Activated CD4-positive, alpha-beta T cell treated with anti-CD3 and anti-CD28 coated beads for 36 hours (primary cell): ENCODE results near the gene SERP1. TPM values are rescaled to one million over a fixed set of nuclear protein-coding genes. Genes with fewer than 3 reads are reported as not detected.

Source experiments
- ATAC-seq: fragments of 200-7000 bp; cut with Tn5 transposase; one replicate; pipeline ENCODE4 v1.10.0; 2021; ENCODE audit warnings: mild to moderate bottlenecking, moderate library complexity
- CTCF ChIA-PET: fragments of 350-600 bp; sonication (Branson Sonifier 250); formaldehyde crosslinking; loops from one replicate; lab custom pipeline; 2021; ENCODE audit warnings: antibody characterized with exemption; lab: Charles Lee
- POLR2A ChIA-PET: fragments of 350-600 bp; sonication (Branson Sonifier 250); formaldehyde crosslinking; loops from one replicate; lab custom pipeline; 2021; ENCODE audit warnings: antibody characterized with exemption, inconsistent platforms; lab: Charles Lee
- DNase-seq: peaks from one replicate; pipeline ENCODE4 v3.0.0-alpha.2; 2020
- H3K27ac Mint-ChIP-seq: one replicate; pipeline ENCODE4 v1.8.0; 2021; ENCODE audit warnings: mixed read lengths
- H3K27me3 Mint-ChIP-seq: one replicate; pipeline ENCODE4 v1.8.0; 2021; ENCODE audit warnings: mixed read lengths
- H3K36me3 Mint-ChIP-seq: one replicate; pipeline ENCODE4 v1.8.0; 2021; ENCODE audit warnings: low read depth, mixed read lengths
- H3K4me1 Mint-ChIP-seq: one replicate; pipeline ENCODE4 v1.8.0; 2021; ENCODE audit warnings: mixed read lengths
- H3K4me3 Mint-ChIP-seq: one replicate; pipeline ENCODE4 v1.8.0; 2021; ENCODE audit warnings: mild to moderate bottlenecking, moderate library complexity, mixed read lengths
- H3K9me3 Mint-ChIP-seq: one replicate; pipeline ENCODE4 v1.8.0; 2021; ENCODE audit warnings: low read depth, mixed read lengths
- intact Hi-C, 2 experiments: fragments of 100-400 bp; cut with DNase I in 1 of 2; cut with micrococcal nuclease in 1 of 2; formaldehyde crosslinking; loops; one replicate each; pipeline versions ENCODE4 v1.14.2 to v1.15.1; 2022 to 2024; cut with DNase I, micrococcal nuclease
- total RNA-seq, 2 experiments: library from RNA; stranded (reverse); gene quantifications; one replicate each; pipeline ENCODE4 v1.2.3, GENCODE V29; 2021

The SERP1 gene
- total RNA-seq, 2 experiments from 2014 or later: 84.6 to 96.1 TPM

DNA sequence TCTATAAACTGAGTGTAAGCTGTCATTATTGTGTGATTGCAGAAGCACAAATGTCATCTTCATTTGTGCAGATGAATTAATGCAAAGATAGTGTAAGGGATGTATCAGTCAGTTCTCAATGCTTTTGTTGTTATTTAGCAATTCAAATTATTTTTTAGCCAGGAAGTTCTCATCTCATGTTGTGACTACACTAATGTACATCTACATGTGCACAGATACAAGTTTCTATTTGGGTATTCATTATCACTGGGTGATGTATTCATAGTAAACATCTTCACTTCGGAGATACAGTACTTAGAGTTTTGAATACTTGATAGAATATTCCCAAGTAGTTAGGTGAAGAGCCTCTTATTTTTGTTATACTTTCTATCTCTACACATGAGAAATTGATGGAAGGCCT, 11.4 kb upstream of the SERP1 start:
- no peak for DNase-seq
- POLR2A ChIA-PET: no interaction called here
- Mint-ChIP-seq H3K4me3 (no peak overlapping the region), H3K27ac (peak overlapping the region; percentile 51), H3K4me1 (peaks cover 25% of the 10 kb centered on the region), H3K36me3 (peaks cover 55% of the 10 kb centered on the region), H3K9me3 (no peaks in the 10 kb centered on the region), H3K27me3 (no peaks in the 10 kb centered on the region)
- intact Hi-C loops: no loop called here
- ATAC-seq: no peak
- CTCF ChIA-PET: interaction anchor here (1.4 kb wide), 1 partner anchor 14 kb away, joined by 3 read pairs; no protein-coding TSS in a partner anchor

DNA sequence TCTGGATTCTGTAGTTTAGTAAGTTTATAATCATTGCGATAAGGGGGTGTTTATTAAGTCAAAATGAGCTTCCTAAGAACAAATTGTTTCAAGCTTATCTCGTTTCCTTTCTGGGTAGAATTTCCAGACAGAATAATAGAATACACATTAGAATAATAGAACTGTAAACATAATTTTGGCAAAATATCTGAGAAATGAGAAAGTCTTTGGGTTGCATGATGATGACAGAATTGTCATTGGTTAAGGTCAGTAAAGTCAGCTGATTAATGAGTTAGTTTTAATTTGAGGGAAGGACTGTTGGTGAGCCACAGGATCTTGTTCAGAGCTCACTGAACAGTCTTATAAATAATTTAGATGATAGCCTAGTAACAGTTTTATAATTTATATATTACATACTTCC, 10.5 kb upstream of the SERP1 start:
- Mint-ChIP-seq H3K9me3 (no peaks in the 10 kb centered on the region), H3K36me3 (peaks cover 55% of the 10 kb centered on the region), H3K4me1 (peaks cover 25% of the 10 kb centered on the region), H3K27ac (no peak overlapping the region), H3K27me3 (no peaks in the 10 kb centered on the region), H3K4me3 (no peak overlapping the region)
- intact Hi-C loops: no loop called here
- ATAC-seq (no peak), DNase-seq (no peak)
- CTCF ChIA-PET: interaction anchor here (0.6 to 1.4 kb wide), 6 partner anchors 9 to 281 kb away, joined by 3 to 4 read pairs (median 3); no protein-coding TSS in a partner anchor
- POLR2A ChIA-PET: interaction anchor here (0.7 kb wide), 1 partner anchor 291 kb away, joined by 3 read pairs; no protein-coding TSS in a partner anchor

GRCh38 chr3:150555859-150556436, 9.7 kb upstream of the SERP1 start:
- DNase-seq: no peak
- Mint-ChIP-seq H3K27ac (no peak overlapping the region), H3K9me3 (no peaks in the 10 kb centered on the region), H3K4me3 (no peak overlapping the region), H3K36me3 (peaks cover 54% of the 10 kb centered on the region), H3K4me1 (peaks cover 27% of the 10 kb centered on the region), H3K27me3 (no peaks in the 10 kb centered on the region)
- ATAC-seq: peak; percentile 30
- ChIA-PET CTCF (interaction anchor here (0.7 to 0.8 kb wide), 2 partner anchors 28 to 86 kb away, joined by 3 to 4 read pairs; no protein-coding TSS in a partner anchor), POLR2A (no interaction called here)
- intact Hi-C loops: no loop called here

DNA sequence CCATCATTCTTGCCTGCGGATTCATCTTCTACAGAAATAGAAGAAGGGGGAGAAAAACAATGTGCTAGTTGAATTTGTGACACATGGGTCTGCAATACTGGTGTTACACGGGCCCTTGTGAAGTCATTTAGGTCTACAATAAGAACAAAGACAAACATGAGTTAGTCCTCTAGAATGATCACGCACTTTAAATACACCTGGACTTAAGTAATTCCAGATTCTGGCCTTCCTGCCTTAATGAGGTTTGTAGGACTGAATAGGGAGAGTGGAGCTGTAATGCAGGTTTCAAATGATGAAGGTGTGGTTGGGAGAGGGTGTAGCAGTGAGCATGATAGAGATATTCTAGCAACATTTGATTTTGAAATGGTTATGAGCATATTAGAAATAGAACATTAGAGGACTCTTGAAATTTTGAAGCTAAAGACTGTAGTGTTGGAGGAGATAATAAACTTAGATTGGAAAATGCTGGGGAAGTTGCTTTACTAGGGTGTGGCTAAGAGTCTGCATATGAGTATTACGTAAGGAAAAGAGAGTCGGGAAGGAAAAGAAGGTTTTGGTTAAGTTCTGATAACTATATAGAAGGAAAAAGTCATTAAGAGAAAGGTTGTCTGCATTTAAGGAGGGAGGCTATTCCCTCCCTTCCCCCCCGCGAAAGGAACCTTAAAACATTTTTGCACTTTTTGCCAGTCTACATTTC, 897 bp upstream of the SERP1 start:
- ChIA-PET CTCF (interaction anchor here (0.8 to 1.4 kb wide), 5 partner anchors 10 to 191 kb away, joined by 3 to 4 read pairs (median 3); partner anchors contain the start of genes ERICH6 and SELENOT), POLR2A (interaction anchor here (1.0 to 2.3 kb wide), 5 partner anchors 55 to 214 kb away, joined by 3 to 8 read pairs (median 4); partner anchors contain the start of genes SELENOT and TSC22D2)
- Mint-ChIP-seq H3K27me3 (no peaks in the 10 kb centered on the region), H3K27ac (peak overlapping the region; percentile 93), H3K4me3 (peak overlapping the region; percentile 90), H3K4me1 (peaks cover 61% of the 10 kb centered on the region), H3K9me3 (no peaks in the 10 kb centered on the region), H3K36me3 (peaks cover 52% of the 10 kb centered on the region)
- no peak for ATAC-seq
- DNase-seq: no peak
- intact Hi-C loops: loop anchor here (2.0 to 5.0 kb wide), 4 partner anchors 35 to 1710 kb away; partner anchors contain the start of genes RNF13 (in 2 of the 2) and ERICH6 (in 1 of the 2)

GRCh38 chr3:150545419-150546225, 674 bp downstream of the SERP1 start:
- POLR2A ChIA-PET: interaction anchor here (0.6 to 2.3 kb wide), 8 partner anchors 13 to 218 kb away, joined by 3 to 8 read pairs (median 4); partner anchors contain the start of genes SELENOT, SIAH2 and TSC22D2
- Mint-ChIP-seq H3K9me3 (no peaks in the 10 kb centered on the region), H3K27ac (peak overlapping the region; percentile 96), H3K27me3 (no peaks in the 10 kb centered on the region), H3K36me3 (peaks cover 61% of the 10 kb centered on the region), H3K4me1 (peaks cover 66% of the 10 kb centered on the region), H3K4me3 (peak overlapping the region; percentile 90)
- intact Hi-C loops: loop anchor here (1.0 to 5.0 kb wide), 12 partner anchors 37 to 1712 kb away; partner anchors contain the start of genes ERICH6 (in 2 of the 2), RNF13 (in 2 of the 2), SELENOT (in 2 of the 2) and SIAH2 (in 2 of the 2)
- ATAC-seq (peak; percentile 6), DNase-seq (peak; percentile 66)
- CTCF ChIA-PET: interaction anchor here (0.6 to 2.3 kb wide), 6 partner anchors 10 to 640 kb away, joined by 3 to 5 read pairs (median 3); partner anchors contain the start of gene SELENOT

GRCh38 chr3:150544726-150545125, 1.6 kb downstream of the SERP1 start:
- H3K4me1 Mint-ChIP-seq: peaks cover 61% of the 10 kb centered on the region
- H3K4me3 Mint-ChIP-seq: peak overlapping the region; percentile 90
- CTCF ChIA-PET: interaction anchor here (0.6 to 2.3 kb wide), 6 partner anchors 10 to 1296 kb away, joined by 3 to 8 read pairs (median 3); no protein-coding TSS in a partner anchor
- ATAC-seq (no peak), DNase-seq (no peak)
- H3K36me3 Mint-ChIP-seq: peaks cover 58% of the 10 kb centered on the region
- no peaks in the 10 kb centered on the region for H3K27me3 Mint-ChIP-seq
- no peaks in the 10 kb centered on the region for H3K9me3 Mint-ChIP-seq
- intact Hi-C loops: loop anchor here (5.0 kb wide), 3 partner anchors 38 to 1713 kb away; no protein-coding TSS in a partner anchor
- POLR2A ChIA-PET: interaction anchor here (1.1 to 1.2 kb wide), 2 partner anchors 215 to 219 kb away, joined by 3 read pairs; partner anchors contain the start of gene SIAH2
- H3K27ac Mint-ChIP-seq: peak overlapping the region; percentile 83

DNA sequence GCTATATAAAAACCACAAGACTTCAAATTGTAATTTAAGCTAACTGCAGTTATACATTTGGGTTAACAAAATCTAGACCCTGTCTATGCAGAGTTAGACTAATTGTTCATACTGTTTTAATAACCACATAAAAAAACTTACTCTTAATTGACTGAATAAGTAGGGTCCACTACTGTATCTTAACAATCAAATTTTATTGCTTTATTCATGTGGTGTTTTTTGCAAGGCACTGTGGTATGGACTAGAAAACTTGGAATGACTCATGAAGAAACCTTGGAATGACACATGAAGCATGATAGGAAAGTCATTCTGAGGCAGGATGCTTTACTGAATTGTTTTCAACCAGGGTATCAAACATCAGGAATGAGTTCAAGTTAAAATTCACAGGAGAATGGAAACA, 2.3 kb downstream of the SERP1 start:
- H3K36me3 Mint-ChIP-seq: peaks cover 53% of the 10 kb centered on the region
- H3K4me1 Mint-ChIP-seq: peaks cover 54% of the 10 kb centered on the region
- H3K27me3 Mint-ChIP-seq: no peaks in the 10 kb centered on the region
- peak overlapping the region; percentile 90 for H3K4me3 Mint-ChIP-seq
- ChIA-PET CTCF (interaction anchor here (0.6 to 2.3 kb wide), 8 partner anchors 9 to 1297 kb away, joined by 3 to 8 read pairs (median 3); partner anchors contain the start of gene SELENOT), POLR2A (interaction anchor here (0.5 to 1.1 kb wide), 4 partner anchors 21 to 219 kb away, joined by 3 to 4 read pairs (median 3); partner anchors contain the start of gene SIAH2)
- peak overlapping the region; percentile 83 for H3K27ac Mint-ChIP-seq
- DNase-seq: no peak
- no peak for ATAC-seq
- intact Hi-C loops: loop anchor here in 1 of 2 experiments (5.0 kb wide), 1 partner anchor 842 kb away; no protein-coding TSS in a partner anchor
- no peaks in the 10 kb centered on the region for H3K9me3 Mint-ChIP-seq

GRCh38 chr3:150543531-150543930, 2.8 kb downstream of the SERP1 start:
- ChIA-PET CTCF (interaction anchor here (0.6 to 2.2 kb wide), 5 partner anchors 10 to 185 kb away, joined by 3 to 8 read pairs (median 3); partner anchors contain the start of gene SELENOT), POLR2A (interaction anchor here (0.6 to 0.9 kb wide), 3 partner anchors 66 to 137 kb away, joined by 3 to 4 read pairs (median 4); no protein-coding TSS in a partner anchor)
- intact Hi-C loops: loop anchor here in 1 of 2 experiments (5.0 kb wide), 1 partner anchor 841 kb away; no protein-coding TSS in a partner anchor
- H3K9me3 Mint-ChIP-seq: no peaks in the 10 kb centered on the region
- DNase-seq (no peak), ATAC-seq (no peak)
- peaks cover 50% of the 10 kb centered on the region for H3K4me1 Mint-ChIP-seq
- H3K27me3 Mint-ChIP-seq: no peaks in the 10 kb centered on the region
- H3K4me3 Mint-ChIP-seq: no peak overlapping the region
- peaks cover 52% of the 10 kb centered on the region for H3K36me3 Mint-ChIP-seq
- H3K27ac Mint-ChIP-seq: peak overlapping the region; percentile 42

GRCh38 chr3:150543128-150543527, 3.2 kb downstream of the SERP1 start:
- intact Hi-C loops: loop anchor here in 1 of 2 experiments (5.0 kb wide), 1 partner anchor 841 kb away; no protein-coding TSS in a partner anchor
- Mint-ChIP-seq H3K9me3 (no peaks in the 10 kb centered on the region), H3K4me1 (peaks cover 46% of the 10 kb centered on the region), H3K36me3 (peaks cover 49% of the 10 kb centered on the region), H3K4me3 (no peak overlapping the region), H3K27ac (peak overlapping the region; percentile 14), H3K27me3 (no peaks in the 10 kb centered on the region)
- ChIA-PET POLR2A (interaction anchor here (0.6 to 0.9 kb wide), 2 partner anchors 66 to 134 kb away, joined by 4 read pairs; no protein-coding TSS in a partner anchor), CTCF (interaction anchor here (1.1 to 2.2 kb wide), 3 partner anchors 15 to 146 kb away, joined by 3 to 8 read pairs (median 6); partner anchors contain the start of gene SELENOT)
- ATAC-seq: no peak
- no peak for DNase-seq

DNA sequence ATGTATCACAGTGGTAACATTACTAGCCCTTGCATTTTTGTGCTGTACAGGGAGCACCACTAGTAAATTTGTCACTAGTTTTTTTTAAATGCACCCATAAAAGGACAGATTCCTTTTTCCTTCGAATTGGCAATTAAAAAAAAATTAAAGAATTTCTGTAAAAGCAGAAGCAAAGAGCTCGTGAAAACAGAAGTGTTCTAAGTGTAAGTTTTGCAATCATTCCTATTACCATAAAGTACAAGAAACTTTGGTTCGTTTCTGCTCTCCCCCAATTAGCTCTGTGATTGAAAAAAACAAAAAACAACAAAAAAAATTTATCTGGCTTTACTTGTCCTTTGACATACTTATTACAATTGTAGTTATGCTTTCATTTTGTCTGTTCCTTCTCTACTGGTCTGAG, 5.3 kb downstream of the SERP1 start:
- POLR2A ChIA-PET: no interaction called here
- DNase-seq (no peak), ATAC-seq (no peak)
- Mint-ChIP-seq H3K4me3 (no peak overlapping the region), H3K27me3 (no peaks in the 10 kb centered on the region), H3K4me1 (peaks cover 37% of the 10 kb centered on the region), H3K36me3 (peaks cover 37% of the 10 kb centered on the region), H3K9me3 (no peaks in the 10 kb centered on the region), H3K27ac (peak overlapping the region; percentile 63)
- intact Hi-C loops: loop anchor here in 1 of 2 experiments (5.0 kb wide), 1 partner anchor 839 kb away; no protein-coding TSS in a partner anchor
- CTCF ChIA-PET: interaction anchor here (0.7 kb wide), 1 partner anchor 53 kb away, joined by 3 read pairs; no protein-coding TSS in a partner anchor
